NCI-H2196 (cell line): ENCODE results near the gene LPCAT1.
A peak's percentile ranks its signal among the peaks of the same experiment; 100 is the strongest.

Experiments
- DNase-seq: peaks from one replicate; lab custom pipeline; 2025; ENCODE audit not compliant: unreplicated experiment; lab: John Stamatoyannopoulos, UW

Gene LPCAT1

GRCh38 chr5:1446602-1447343 is 77.0 kb downstream of the LPCAT1 start:
- no peak for DNase-seq

- no peak for DNase-seq
Observed at GRCh38 chr5:1445689-1446601, 77.8 kb downstream of the LPCAT1 start.

GRCh38 chr5:1445313-1445688 is 78.5 kb downstream of the LPCAT1 start, which contains the start of gene SLC6A3:
TSS of gene SLC6A3 (minus strand) at chr5:1445440. CDS start at chr5:1443197, 2,243 bp downstream.
- peak; percentile 47 for DNase-seq

GRCh38 chr5:1444361-1445189 is 79.2 kb downstream of the LPCAT1 start:
- DNase-seq: no peak

GRCh38 chr5:1443991-1444360 is 79.8 kb downstream of the LPCAT1 start:
- no peak for DNase-seq

GRCh38 chr5:1443171-1443570 is 80.6 kb downstream of the LPCAT1 start:
- no peak for DNase-seq

- DNase-seq: no peak
Observed at GRCh38 chr5:1442222-1443145, 81.3 kb downstream of the LPCAT1 start.

GRCh38 chr5:1441166-1441865 is 82.4 kb downstream of the LPCAT1 start:
- DNase-seq: no peak

GRCh38 chr5:1440098-1440493 is 83.7 kb downstream of the LPCAT1 start:
- DNase-seq: no peak

GRCh38 chr5:1439388-1440097 is 84.2 kb downstream of the LPCAT1 start:
- no peak for DNase-seq

GRCh38 chr5:1438871-1439270 is 84.9 kb downstream of the LPCAT1 start:
- no peak for DNase-seq

GRCh38 chr5:1437876-1438559 is 85.7 kb downstream of the LPCAT1 start:
- no peak for DNase-seq

GRCh38 chr5:1437226-1437829 is 86.4 kb downstream of the LPCAT1 start:
- peak; percentile 78 for DNase-seq

- DNase-seq: no peak
Observed at GRCh38 chr5:1436681-1437080, 87.1 kb downstream of the LPCAT1 start.

- no peak for DNase-seq
Observed at GRCh38 chr5:1436036-1436435, 87.7 kb downstream of the LPCAT1 start.

GRCh38 chr5:1435369-1435768 is 88.4 kb downstream of the LPCAT1 start:
- no peak for DNase-seq

- no peak for DNase-seq
Observed at GRCh38 chr5:1432296-1432695, 91.5 kb downstream of the LPCAT1 start.

GRCh38 chr5:1431896-1432295 is 91.9 kb downstream of the LPCAT1 start:
- no peak for DNase-seq
